Measurements from ENCODE around the gene ZBTB2. TPM values are rescaled to one million over a fixed set of nuclear protein-coding genes. Genes with fewer than 3 reads are reported as not detected.

The ZBTB2 gene
- total RNA-seq, 1 experiment from 2014 or later: 31.4 TPM

GRCh38 chr6:151428093-151428735, 36.9 kb upstream of the ZBTB2 start:
- H3K4ac ChIP-seq (ENCODE audit: low read depth, low read length): no peak overlapping the region
- H3K9me3 ChIP-seq (ENCODE audit: control insufficient read depth, low read depth, low read length): no peaks in the 10 kb centered on the region
- H4K20me1 ChIP-seq (ENCODE audit: control insufficient read depth, insufficient read depth, insufficient read length): no peaks in the 10 kb centered on the region
- H2BK5ac ChIP-seq (ENCODE audit: insufficient read length, low read length): no peak overlapping the region
- H3K18ac ChIP-seq (ENCODE audit: insufficient read length, low read depth, low read length): no peak overlapping the region
- H3K4me2 ChIP-seq (ENCODE audit: insufficient read depth, insufficient read length, low read length): no peak overlapping the region
- no peak overlapping the region for H3K56ac ChIP-seq (ENCODE audit: insufficient read length, low read depth, low read length)
- Mint-ChIP-seq H3K27me3 (ENCODE audit: low read depth) (no peaks in the 10 kb centered on the region; the same call in 1 of the 2 replicates), H3K4me3 (no peak overlapping the region), H3K4me1 (0 out of 4 replicates have a peak, but pooled peaks cover 0 to 3% of the 10 kb centered on the region in 2 experiments), H3K27ac (no peak overlapping the region), H3K9me3 (no peaks in the 10 kb centered on the region), H3K36me3 (ENCODE audit: insufficient read depth in 1 of 3, low read depth in 3 of 3) (peaks cover 32 to 80% (median 73%) of the 10 kb centered on the region in 3 experiments)
- no peaks in the 10 kb centered on the region for H3K23me2 ChIP-seq (ENCODE audit: insufficient read length, low read depth, low read length, poor library complexity, severe bottlenecking)
- no peak overlapping the region for H2BK15ac ChIP-seq (ENCODE audit: low read depth, low read length)
- H3K27me3 ChIP-seq (ENCODE audit: insufficient read depth, low read length): no peaks in the 10 kb centered on the region
- no peak overlapping the region for H3K14ac ChIP-seq (ENCODE audit: insufficient read depth, low read length)
- no peaks in the 10 kb centered on the region for H3K4me1 ChIP-seq (ENCODE audit: insufficient read depth, low read length)
- H2BK120ac ChIP-seq (ENCODE audit: low read depth, low read length, poor library complexity, severe bottlenecking): no peak overlapping the region
- no peaks in the 10 kb centered on the region for H3K79me2 ChIP-seq (ENCODE audit: insufficient read depth, low read length)
- no peak overlapping the region for H3K9ac ChIP-seq (ENCODE audit: extremely low read depth, insufficient read length, low read length)
- H3T11ph ChIP-seq (ENCODE audit: low read length): no peak overlapping the region
- H2BK20ac ChIP-seq (ENCODE audit: low read depth, low read length, poor library complexity, severe bottlenecking): no peak overlapping the region
- H3K27ac ChIP-seq (ENCODE audit: insufficient read length, low read depth, low read length): no peak overlapping the region
- no peak overlapping the region for H2AFZ ChIP-seq (ENCODE audit: low read length)
- H3K23ac ChIP-seq (ENCODE audit: insufficient read length, low read depth, low read length): no peak overlapping the region
- WGBS (ENCODE audit: extremely low coverage, insufficient read length, low lambda C conversion rate): no CpG with 5 or more reads among the region's 4 CpGs
- no peak overlapping the region for H4K5ac ChIP-seq (ENCODE audit: insufficient read length, low read depth, low read length)
- H3K79me1 ChIP-seq (ENCODE audit: insufficient read depth, low read depth, low read length, poor library complexity, severe bottlenecking): no peaks in the 10 kb centered on the region
- no peak overlapping the region for H4K8ac ChIP-seq (replicated peaks; ENCODE audit: insufficient read length, low read depth, low read length)
- no peak overlapping the region for H2BK12ac ChIP-seq (ENCODE audit: insufficient read length, low read depth, low read length)
- H2AK5ac ChIP-seq (ENCODE audit: insufficient read length, low read length): no peak overlapping the region
- no peak for DNase-seq
- TF ChIP-seq CTCF (conservative IDR thresholded peaks at IDR 0.05): no peak
- no peak overlapping the region for H4K91ac ChIP-seq (ENCODE audit: insufficient read length, low read depth, low read length)
